HepG2 (cell line): ENCODE results near the gene ART1. TPM values are rescaled to one million over a fixed set of nuclear protein-coding genes. Genes with fewer than 3 reads are reported as not detected.

Source experiments
- ATAC-seq: fragments of 200-7000 bp; cut with Tn5 transposase; 3 replicates; pipeline ENCODE4 v1.9.1; 2020; ENCODE audit warnings: mild to moderate bottlenecking, moderate library complexity
- BruUV-seq: library from RNA; stranded (reverse); fragments of 400-500 nt; replicated peaks from 2 replicates; lab custom pipeline; 2021; lab: Mats Ljungman, UMichigan
- CTCF ChIA-PET: fragments of 300-600 bp; formaldehyde crosslinking; extraction: SDS; loops from one replicate; lab custom pipeline; 2021; ENCODE audit warnings: low total read pairs, inconsistent platforms, low intra/inter-chr PET ratio; lab: Yijun Ruan, JAX
- POLR2A ChIA-PET: fragments of 350-600 bp; sonication (Branson Sonifier 250); formaldehyde crosslinking; loops from one replicate; lab custom pipeline; 2020; ENCODE audit warnings: antibody characterized with exemption, inconsistent platforms; lab: Yijun Ruan, JAX
- DNase-seq: peaks from one replicate; pipeline ENCODE4 v3.0.0-alpha.2; 2015; ENCODE audit warnings: low spot score
- FAIRE-seq: peaks from 3 replicates; lab custom pipeline; 2011; peaks lifted over from hg19 to GRCh38; lab: Jason Lieb, UNC
- H2AFZ ChIP-seq: one replicate; pipeline ENCODE4 v1.6.1; 2011; ENCODE audit warnings: low read length, inconsistent platforms
- H3K27ac ChIP-seq: fragments of 300-600 bp; 3 replicates; pipeline ENCODE4 v1.8.0; 2011; ENCODE audit warnings: mixed run types, mild to moderate bottlenecking, mixed read lengths, low read length, inconsistent platforms; ENCODE audit not compliant: insufficient read depth; ENCODE audit errors: extremely low read length
- H3K27me3 ChIP-seq, 2 experiments: fragments of 200-600 bp in 1 of 2; 2 replicates in 1 of 2; 3 replicates in 1 of 2; pipeline versions ENCODE4 v1.6.0 to v1.8.0; 2011; ENCODE audit warnings: low read length in 2 of 2, mild to moderate bottlenecking in 2 of 2, moderate library complexity in 2 of 2, inconsistent platforms in 1 of 2; ENCODE audit not compliant: insufficient read depth in 2 of 2, control insufficient read depth in 1 of 2
- H3K36me3 ChIP-seq, 2 experiments: fragments of 200-600 bp in 1 of 2; replicated peaks in 1 of 2; 2 replicates in 1 of 2; 3 replicates in 1 of 2; pipeline versions ENCODE4 v1.5.1 to v1.8.0; 2011; ENCODE audit warnings: low read length in 2 of 2, inconsistent platforms in 1 of 2; ENCODE audit not compliant: insufficient read depth in 2 of 2, control insufficient read depth in 1 of 2
- H3K4me1 ChIP-seq: 2 replicates; pipeline ENCODE4 v1.5.1; 2012; ENCODE audit warnings: low read length, inconsistent platforms; ENCODE audit not compliant: insufficient read depth
- H3K4me2 ChIP-seq: 2 replicates; pipeline ENCODE4 v1.6.0; 2011; ENCODE audit warnings: low read depth, low read length, inconsistent platforms
- H3K4me3 ChIP-seq, 3 experiments: fragments of 200-600 bp in 1 of 3; sonication (generic), shearing (Covaris generic) in 1 of 3; replicated peaks in 1 of 3; 2 replicates each; pipeline ENCODE4 v1.5.1; 2011 to 2016; ENCODE audit warnings: low read length in 3 of 3, inconsistent platforms in 2 of 3, low read depth in 2 of 3, mild to moderate bottlenecking in 2 of 3, control low read depth in 1 of 3, mixed read lengths in 1 of 3; ENCODE audit not compliant: insufficient read depth in 1 of 3
- H3K79me2 ChIP-seq: one replicate; pipeline ENCODE4 v1.6.1; 2011; ENCODE audit warnings: low read length, inconsistent platforms; ENCODE audit not compliant: insufficient read depth
- H3K9ac ChIP-seq: 2 replicates; pipeline ENCODE4 v1.6.0; 2011; ENCODE audit warnings: mild to moderate bottlenecking, low read depth, low read length, inconsistent platforms; ENCODE audit not compliant: insufficient read depth
- H3K9me3 ChIP-seq: 2 replicates; pipeline ENCODE4 v1.5.1; 2012; ENCODE audit warnings: mild to moderate bottlenecking, low read length
- H4K20me1 ChIP-seq: 2 replicates; pipeline ENCODE4 v1.6.0; 2011; ENCODE audit warnings: inconsistent platforms, mild to moderate bottlenecking, low read length, moderate library complexity; ENCODE audit not compliant: insufficient read depth
- ATF5 ChIP-seq: sonication (generic); formaldehyde crosslinking; IDR thresholded peaks from 2 replicates; pipeline ENCODE4 v1.4.0; 2020; ENCODE audit warnings: mild to moderate bottlenecking, low read depth, missing genetic modification reagents
- HNRNPLL ChIP-seq: fragments of 200-400 bp; formaldehyde crosslinking; IDR thresholded peaks from 2 replicates; pipeline ENCODE4 v1.6.1; 2017; ENCODE audit warnings: mild to moderate bottlenecking, low read depth, low read length; ENCODE audit not compliant: poor library complexity, severe bottlenecking
- MXD1 ChIP-seq: sonication (generic); formaldehyde crosslinking; IDR thresholded peaks from 2 replicates; pipeline ENCODE4 v1.4.0; 2020; ENCODE audit warnings: mild to moderate bottlenecking, missing genetic modification reagents
- PRDM10 ChIP-seq: sonication (generic); formaldehyde crosslinking; IDR thresholded peaks from 2 replicates; pipeline ENCODE4 v1.4.0; 2020; ENCODE audit warnings: low read depth, missing genetic modification reagents
- SAFB2 ChIP-seq: sonication (generic); formaldehyde crosslinking; IDR thresholded peaks from 2 replicates; pipeline ENCODE4 v1.5.1; 2020; ENCODE audit warnings: missing genetic modification reagents, low read depth, mild to moderate bottlenecking, borderline replicate concordance
- ZFP82 ChIP-seq: sonication (generic); formaldehyde crosslinking; IDR thresholded peaks from 2 replicates; pipeline ENCODE4 v1.5.1; 2020; ENCODE audit warnings: mild to moderate bottlenecking, missing genetic modification reagents, borderline replicate concordance
- WGBS: methylation state at CpG from one replicate; pipeline ENCODE4 v1.1.6; 2017; ENCODE audit warnings: low lambda C conversion rate; 5-methylcytosine and 5-hydroxymethylcytosine counted together
- in situ Hi-C: cut with HindIII; loops from 2 replicates; pipeline ENCODE4 v1.10.0; 2017; ENCODE audit warnings: low pct_unique_long_range_greater_than_20kb; ENCODE audit not compliant: extremely low pct_ligation_motif_present
- intact Hi-C: fragments of 100-400 bp; cut with micrococcal nuclease; formaldehyde crosslinking; loops from one replicate; pipeline ENCODE4 v1.10.0; 2022; ENCODE audit not compliant: unreplicated experiment
- polyA plus RNA-seq, 8 experiments: library from polyadenylated mRNA; depleted of rRNA in 3 of 8; stranded (reverse) in 7 of 8; unstranded in 1 of 8; fragments of >200 nt; fragmentation: Illumina TruSeq in 4 of 8; extraction: Trizol in 4 of 8; gene quantifications; 2 replicates each; pipeline versions ENCODE4 v1.2.1 to v1.2.3, GENCODE V29; 2011 to 2016; ENCODE audit warnings: low read depth in 4 of 8, missing spikeins in 1 of 8, mixed read lengths in 1 of 8; ENCODE audit not compliant: insufficient read depth in 1 of 8
- total RNA-seq, 5 experiments: library from RNA; depleted of rRNA; stranded (reverse); fragments of >200 nt; fragmentation: Illumina TruSeq; extraction: Trizol; gene quantifications; 2 replicates each; pipeline ENCODE4 v1.2.3, GENCODE V29; 2016; ENCODE audit warnings: low read depth in 1 of 5

ART1 gene
- total and polyA plus RNA-seq, 2 of the 13 experiments (the other 11 are each of a cell fraction or from before 2014, with no cell fraction given): not detected

- Histone ChIP-seq H3K79me2 (no peaks in the 10 kb centered on the region), H3K27me3 (no peaks in the 10 kb centered on the region), H3K27ac (no peak within 1 kb of the TSS), H3K4me1 (no peaks in the 10 kb centered on the region), H3K4me2 (no peak within 1 kb of the TSS), H3K4me3 (no peak within 1 kb of the TSS), H3K9ac (no peak within 1 kb of the TSS), H3K9me3 (no peaks in the 10 kb centered on the region), H2AFZ (no peak within 1 kb of the TSS), H3K36me3 (peaks cover 16 to 34% of the 10 kb centered on the region in 2 experiments), H4K20me1 (no peaks in the 10 kb centered on the region; the same call in 1 of the 2 replicates)
- POLR2A ChIA-PET: no interaction called here
- ATAC-seq: no peak
- CTCF ChIA-PET: no interaction called here
- WGBS: 92% methylated on average over 8 of the region's 9 CpGs
- no peak for DNase-seq
- intact Hi-C loops (no loop called here), in situ Hi-C loops (no loop called here)
- TF ChIP-seq PRDM10 (CRISPR knock-in tag) (no peak), ATF5 (CRISPR knock-in tag) (no peak), HNRNPLL (no peak), ZFP82 (CRISPR knock-in tag) (no peak), SAFB2 (CRISPR knock-in tag) (no peak), MXD1 (CRISPR knock-in tag) (no peak)
- BruUV-seq: no TSS peak
- FAIRE-seq: no peak
Observed at GRCh38 chr11:3671334-3672254, 26.7 kb downstream of the ART1 start, which contains the start of gene CHRNA10. TSS of gene CHRNA10 (minus strand) at chr11:3671384. CDS start at chr11:3671312, 72 bp downstream.
